Fibroblast of mammary gland (primary cell): Measurements from ENCODE around the gene RBM46.

ENCODE experiments used
- DNase-seq: peaks from one replicate; pipeline ENCODE4 v3.0.0-alpha.2; 2010; ENCODE audit warnings: low read depth
- H3K4me3 ChIP-seq: 2 replicates; pipeline ENCODE4 v1.5.1; 2011; ENCODE audit warnings: low read depth, mild to moderate bottlenecking, low read length, moderate library complexity; ENCODE audit not compliant: control insufficient read depth
- TF ChIP-seq, protein P1 (sequence below): conservative IDR thresholded peaks from 2 replicates; pipeline ENCODE4 v1.5.1; 2011; ENCODE audit warnings: low read depth, low read length, inconsistent platforms; ENCODE audit not compliant: control insufficient read depth, insufficient read depth

RBM46 gene

DNA sequence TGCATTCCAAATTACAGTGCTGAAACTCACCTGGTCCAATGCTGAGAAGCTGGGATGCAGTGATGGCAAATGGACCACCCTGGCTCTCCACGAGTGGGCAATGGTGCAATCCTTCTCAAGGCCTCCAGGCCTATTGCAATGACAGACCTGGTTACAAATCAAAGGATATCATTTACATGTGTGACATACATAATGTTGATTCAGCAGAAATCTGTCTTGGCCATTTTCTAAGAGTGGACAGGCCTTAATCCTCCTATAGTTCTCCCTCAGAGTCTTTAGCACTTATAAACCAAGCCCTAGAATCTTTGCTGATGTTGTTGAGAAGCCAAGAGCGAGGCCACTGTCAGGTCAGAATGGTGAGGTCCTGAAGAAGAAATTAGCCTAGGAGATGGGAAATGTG, 20.2 kb upstream of the RBM46 start:
- TF ChIP-seq, protein P1, sequence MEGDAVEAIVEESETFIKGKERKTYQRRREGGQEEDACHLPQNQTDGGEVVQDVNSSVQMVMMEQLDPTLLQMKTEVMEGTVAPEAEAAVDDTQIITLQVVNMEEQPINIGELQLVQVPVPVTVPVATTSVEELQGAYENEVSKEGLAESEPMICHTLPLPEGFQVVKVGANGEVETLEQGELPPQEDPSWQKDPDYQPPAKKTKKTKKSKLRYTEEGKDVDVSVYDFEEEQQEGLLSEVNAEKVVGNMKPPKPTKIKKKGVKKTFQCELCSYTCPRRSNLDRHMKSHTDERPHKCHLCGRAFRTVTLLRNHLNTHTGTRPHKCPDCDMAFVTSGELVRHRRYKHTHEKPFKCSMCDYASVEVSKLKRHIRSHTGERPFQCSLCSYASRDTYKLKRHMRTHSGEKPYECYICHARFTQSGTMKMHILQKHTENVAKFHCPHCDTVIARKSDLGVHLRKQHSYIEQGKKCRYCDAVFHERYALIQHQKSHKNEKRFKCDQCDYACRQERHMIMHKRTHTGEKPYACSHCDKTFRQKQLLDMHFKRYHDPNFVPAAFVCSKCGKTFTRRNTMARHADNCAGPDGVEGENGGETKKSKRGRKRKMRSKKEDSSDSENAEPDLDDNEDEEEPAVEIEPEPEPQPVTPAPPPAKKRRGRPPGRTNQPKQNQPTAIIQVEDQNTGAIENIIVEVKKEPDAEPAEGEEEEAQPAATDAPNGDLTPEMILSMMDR = no peak
- no peak overlapping the region for H3K4me3 ChIP-seq
- DNase-seq = no peak

DNA sequence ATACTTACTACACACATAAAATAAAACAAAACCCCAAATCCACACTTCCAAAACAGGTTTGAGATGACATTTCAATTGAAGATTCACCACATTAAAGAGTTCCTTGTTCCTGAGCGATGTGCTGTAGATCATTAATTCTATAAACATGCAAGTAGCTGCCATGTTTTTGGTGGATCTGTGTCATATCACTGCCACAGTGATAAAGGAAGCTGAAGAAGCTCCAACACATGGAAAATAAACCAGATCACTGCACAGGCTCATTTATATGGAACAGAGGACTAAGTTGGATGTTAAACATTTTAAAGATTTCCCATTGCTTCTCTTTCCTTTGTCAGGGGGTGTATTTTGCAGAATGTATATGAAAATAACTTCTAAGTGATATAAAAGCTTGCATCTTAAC, 2.8 kb upstream of the RBM46 start:
- no peak for DNase-seq
- no peak overlapping the region for H3K4me3 ChIP-seq
- TF ChIP-seq, protein P1 = no peak

DNA sequence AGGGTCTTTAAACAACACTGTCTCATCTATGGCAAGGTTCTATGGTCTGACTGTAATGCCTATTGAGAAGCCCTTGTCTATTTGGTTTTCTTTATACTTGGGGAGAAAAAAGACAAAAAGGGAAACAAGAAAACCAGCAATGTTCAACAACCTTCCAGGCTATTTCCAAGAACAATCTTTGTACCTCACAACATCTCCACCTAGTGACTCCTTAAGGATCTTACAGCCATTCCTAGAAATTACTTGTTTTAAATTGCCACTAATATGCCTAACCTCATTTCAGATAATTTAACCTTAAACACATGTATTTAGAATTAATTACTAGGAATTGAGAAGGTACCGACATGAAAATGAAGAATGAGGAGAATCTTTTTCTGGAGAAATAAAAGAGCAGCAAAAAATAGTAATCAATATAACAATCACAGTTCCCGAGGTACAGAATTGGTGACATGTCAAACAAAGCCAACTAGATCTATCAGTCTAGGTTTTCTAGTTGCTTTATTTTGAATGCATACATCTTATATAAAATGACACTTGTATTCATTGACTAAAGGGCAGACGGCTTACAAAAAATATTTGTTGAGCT, 1.6 kb upstream of the RBM46 start:
- H3K4me3 ChIP-seq = no peak overlapping the region
- DNase-seq = peak; percentile 68
- TF ChIP-seq, protein P1 = peak; percentile 73

DNA sequence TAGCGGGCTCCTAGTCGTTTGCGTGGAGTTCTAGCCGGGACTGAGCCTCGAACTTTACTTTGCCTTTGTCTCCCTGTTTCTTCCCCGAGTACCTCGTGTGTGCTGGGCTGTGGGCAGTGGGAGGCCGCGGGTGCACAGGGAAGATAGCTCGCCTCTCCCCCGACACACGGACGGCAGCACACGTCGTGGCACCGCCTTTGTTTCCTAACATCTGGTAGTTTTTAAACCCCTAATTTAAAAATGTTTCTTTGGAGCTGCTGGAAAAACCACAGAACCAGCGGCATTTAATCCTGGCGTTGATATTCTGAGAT, 866 bp downstream of the RBM46 start:
- TF ChIP-seq, protein P1 = no peak

DNA sequence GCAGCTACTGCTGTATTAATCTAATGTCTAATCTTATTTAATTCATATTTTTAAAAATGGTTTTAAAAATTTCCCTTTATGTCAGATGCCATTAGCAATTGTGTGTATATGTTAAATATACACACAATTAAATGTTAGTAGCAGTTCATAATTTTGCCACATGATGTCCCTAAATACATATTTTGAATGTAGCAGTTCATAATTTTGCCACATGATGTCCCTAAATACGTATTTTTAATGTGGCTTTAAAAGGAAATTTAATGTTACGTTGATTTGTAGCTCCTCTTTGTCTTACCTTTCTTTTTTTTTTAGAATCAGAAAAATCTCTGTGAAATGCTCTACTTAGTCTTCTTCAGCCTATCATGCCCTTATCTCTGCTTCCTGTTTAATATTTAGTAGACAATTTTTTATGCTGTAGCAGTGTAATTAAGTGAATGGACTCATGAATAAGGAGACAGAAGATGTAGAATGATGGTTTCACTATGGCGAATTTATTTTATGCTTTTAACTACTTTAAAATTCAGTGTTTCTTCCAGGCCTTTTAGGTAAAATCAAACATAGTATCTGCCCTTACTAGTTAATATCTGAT, 26.1 kb downstream of the RBM46 start:
- TF ChIP-seq, protein P1 = peak; percentile 79
- no peak overlapping the region for H3K4me3 ChIP-seq
- DNase-seq = peak; percentile 67

More for the DNA sequence above, 866 bp downstream of the RBM46 start:
- H3K4me3 ChIP-seq = no peak overlapping the region
- DNase-seq = no peak

DNA sequence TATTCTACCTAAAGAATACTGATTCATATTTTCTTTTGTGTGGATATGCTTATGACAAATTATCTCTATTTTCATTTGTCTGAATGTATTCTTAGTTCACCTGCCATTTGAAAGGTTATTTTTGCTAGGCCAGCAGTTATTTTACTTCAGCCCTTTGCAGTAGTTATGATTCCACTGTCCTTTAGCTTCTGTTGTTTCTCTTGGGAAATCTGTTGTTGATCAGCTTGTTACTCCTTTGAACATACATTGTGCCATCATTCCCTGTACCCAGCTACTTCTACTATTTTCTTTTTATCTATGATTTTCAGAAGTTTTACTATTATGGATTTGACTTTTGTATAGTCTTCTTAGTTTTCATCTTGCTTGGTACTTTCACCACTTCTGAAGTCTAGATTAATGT, 37.2 kb downstream of the RBM46 start:
- no peak overlapping the region for H3K4me3 ChIP-seq
- DNase-seq = peak; percentile 11
- TF ChIP-seq, protein P1 = no peak

DNA sequence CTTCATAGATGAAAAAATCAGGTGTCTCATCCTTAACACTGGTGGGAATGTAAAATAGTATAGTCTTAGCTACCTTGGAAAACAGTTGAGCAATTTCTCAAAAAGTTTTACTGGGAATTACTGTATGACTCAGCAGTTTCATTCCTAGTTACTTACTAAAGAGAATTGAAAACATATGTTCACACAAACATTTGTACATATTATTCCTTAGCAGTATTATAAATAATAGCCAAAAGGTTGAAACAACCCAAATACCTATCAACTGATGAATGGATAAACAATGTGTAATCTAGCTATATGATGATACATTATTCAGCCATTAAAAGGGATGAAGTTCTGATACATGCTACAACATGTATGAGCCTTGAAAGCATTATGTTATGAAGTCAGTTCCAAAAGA, 41.7 kb downstream of the RBM46 start:
- no peak overlapping the region for H3K4me3 ChIP-seq
- TF ChIP-seq, protein P1 = no peak
- DNase-seq = peak; percentile 88
